Measurements from ENCODE around the gene SORBS2.
A peak's percentile ranks its signal among the peaks of the same experiment; 100 is the strongest.

Gene SORBS2

DNA sequence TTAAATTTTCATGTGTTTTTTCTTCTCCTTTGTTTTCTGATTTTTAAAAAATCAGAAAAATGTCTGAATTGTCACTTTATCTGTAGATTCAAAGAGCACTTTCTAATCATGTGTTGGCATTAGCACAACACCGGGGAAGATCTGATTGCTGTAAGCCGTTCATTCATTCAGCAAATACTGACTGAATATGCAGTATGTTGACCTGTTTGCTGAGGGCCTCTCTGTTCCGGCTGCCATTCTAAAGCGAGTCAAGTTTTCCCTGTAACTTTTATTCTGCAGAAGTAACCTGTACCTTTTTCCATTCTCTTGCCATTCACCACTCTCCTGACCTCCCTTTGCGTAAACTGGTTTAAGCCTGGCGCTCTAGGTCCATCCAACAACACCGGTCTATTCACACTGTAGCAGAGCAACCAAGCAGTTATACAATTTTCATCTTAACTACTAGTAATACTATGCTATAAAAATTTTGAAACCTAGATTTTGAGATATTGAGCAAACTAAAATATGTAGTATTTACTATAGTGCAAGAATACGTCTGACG, 6.7 kb downstream of the SORBS2 start:
- DNase-seq (ENCODE audit: low read depth): no peak

DNA sequence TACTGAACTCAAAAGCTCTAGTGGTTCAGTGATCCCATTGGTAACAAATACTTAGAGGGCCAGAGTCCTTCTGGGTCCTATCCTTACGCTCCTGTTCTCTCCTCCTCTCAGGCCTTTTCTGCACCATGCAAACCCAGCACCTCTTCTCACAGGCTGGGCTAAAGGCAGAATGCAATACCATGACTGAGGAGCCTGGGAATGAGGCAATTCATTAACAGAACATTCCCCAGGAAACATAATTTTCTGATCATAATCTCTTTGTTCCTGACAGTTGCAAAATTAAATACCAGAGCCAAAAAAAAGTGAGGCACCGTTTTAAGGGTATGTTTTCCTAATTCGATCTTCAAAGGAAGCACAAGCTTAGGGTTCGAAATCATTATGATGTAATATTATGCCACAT, 9.0 kb downstream of the SORBS2 start:
- no peak for DNase-seq (ENCODE audit: low read depth)

DNA sequence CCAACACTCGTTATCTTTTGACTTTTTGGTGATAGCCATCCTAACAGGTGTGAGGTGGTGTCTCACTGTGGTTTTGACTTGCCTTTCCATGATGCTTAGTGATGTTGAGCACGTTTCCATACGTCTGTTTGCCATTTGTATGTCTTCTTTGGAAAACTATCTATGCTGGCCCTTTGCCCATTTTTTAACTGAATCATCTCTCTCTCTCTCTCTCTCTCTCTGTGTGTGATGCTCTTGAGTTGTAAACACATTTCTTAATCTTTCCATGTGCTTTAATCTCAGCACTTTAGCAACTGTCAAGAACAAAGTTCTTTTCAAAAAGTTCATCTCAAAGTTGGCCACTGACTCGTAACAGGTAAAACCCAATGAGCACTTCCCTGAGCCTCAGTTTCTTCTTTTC, 10.5 kb downstream of the SORBS2 start:
- no peak for DNase-seq (ENCODE audit: low read depth)

DNA sequence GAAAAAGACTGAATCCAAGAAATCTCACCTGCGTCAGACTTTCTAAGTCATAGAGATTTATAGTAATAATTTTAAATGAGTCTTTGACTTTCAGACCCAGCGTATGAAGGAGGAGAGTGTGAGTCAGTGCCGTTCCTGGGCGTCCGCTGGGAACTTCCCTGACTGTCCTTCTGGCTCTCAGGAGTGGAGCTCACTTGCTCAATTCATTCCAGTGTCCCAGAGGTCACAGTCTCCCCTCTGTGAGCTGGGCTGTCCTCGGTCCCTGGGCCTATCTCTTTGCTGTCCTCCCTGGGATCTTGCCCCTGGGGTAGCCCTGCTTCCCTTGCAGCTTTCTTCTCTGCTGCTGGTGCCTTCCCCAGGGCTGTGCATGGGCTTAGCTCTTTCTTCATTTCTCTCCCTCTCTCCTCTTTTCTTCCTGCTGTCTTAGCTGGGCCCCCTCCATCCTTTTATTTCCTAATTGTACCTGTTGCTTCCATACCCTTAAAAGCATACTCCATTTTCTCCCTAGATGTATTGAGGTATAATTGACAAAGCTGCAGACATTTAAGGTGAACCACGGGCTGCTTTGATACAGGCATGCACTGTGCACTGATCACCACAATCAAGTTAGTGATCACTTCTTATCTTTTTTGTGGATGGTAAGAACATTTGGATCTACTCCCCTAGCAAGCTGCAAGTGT, 11.6 kb downstream of the SORBS2 start:
- DNase-seq (ENCODE audit: low read depth): no peak

DNA sequence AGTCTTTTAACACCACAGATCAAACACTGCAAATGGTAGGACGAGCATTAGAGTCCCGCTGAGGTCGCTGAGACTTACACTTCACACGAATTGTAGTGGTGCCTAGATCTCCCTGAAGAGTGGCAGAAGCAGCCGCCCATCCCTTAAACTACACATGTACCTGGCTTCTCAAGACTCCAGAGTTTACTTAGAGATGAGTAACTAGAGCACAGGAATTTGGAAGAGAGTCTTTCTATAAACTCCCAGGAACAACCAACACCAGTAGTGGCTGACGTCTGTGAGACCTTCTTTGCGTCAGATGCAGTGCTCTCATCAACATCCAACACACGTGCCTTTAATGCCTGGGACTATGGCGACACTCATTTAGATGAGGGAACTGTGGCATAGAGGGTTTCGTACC, 12.6 kb downstream of the SORBS2 start:
- no peak for DNase-seq (ENCODE audit: low read depth)

DNA sequence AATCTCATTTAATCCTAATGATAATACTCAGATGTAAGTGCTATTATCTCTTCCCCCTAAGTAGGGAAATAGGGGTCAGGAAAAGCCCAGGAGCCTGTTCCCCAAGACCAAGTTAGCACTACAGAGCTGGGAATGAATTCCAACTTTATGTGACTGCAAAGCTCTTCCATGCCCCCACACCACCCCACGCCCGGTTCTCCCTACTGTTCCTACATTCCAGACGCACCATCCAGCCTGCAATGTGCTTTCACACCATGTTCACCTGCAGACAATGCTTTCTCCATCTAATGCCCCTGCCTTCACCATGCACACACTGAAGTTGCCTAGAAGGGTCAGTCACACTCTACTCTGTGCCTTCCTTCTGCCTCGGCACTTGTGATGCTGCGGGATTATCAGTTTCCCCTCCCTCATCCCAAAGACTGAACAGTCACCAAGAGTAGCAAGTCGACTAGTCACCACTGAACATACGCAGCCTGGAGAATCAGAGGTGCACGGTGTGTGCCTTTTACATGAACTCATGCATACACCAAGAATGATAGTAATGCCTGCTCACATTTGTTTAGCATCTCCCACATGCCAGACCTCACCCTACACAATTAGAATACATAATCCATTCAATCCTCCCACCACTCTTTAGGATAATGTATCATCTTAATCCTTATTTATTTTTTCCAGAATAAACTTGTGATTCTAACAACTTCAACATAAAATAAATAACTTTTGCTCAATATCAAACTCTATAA, 14.2 kb downstream of the SORBS2 start:
- no peak for DNase-seq (ENCODE audit: low read depth)

DNA sequence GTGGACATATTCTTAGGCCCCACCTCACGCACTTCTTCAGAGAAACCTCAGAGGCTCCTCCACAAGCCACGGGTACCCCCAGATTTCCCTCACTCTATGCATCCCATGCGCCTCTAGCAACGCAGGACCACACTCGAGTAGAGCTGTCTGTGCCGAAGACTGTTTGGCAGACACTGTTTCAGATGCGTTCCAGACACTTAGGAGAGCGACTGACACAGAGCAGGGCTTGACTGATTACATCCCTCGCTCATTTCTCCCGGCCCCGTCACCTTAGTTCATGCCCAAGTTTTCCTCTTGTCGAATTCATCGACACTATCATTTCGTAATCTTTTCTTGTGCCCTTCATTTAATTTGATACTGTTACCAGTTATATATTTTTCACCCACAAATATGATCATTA, 15.0 kb downstream of the SORBS2 start:
- no peak for DNase-seq (ENCODE audit: low read depth)

DNA sequence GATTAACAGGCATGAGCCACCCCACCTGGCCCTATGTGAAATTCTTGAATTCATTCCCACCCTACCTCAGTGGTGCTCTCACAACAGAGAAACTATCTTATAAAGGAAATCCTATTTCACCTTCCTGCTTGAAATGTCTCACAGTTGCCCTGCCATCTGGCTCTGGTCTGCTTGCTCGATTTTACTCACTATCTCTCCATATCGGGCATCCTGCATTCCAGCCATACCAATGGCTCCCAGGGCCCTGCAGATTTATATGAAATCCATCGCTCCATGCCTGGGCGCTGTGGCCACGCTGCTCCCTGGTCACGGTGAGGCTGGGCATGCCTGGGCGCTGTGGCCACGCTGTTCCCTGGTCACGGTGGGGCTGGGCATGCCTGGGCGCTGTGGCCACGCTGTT, 15.8 kb downstream of the SORBS2 start:
- no peak for DNase-seq (ENCODE audit: low read depth)

DNA sequence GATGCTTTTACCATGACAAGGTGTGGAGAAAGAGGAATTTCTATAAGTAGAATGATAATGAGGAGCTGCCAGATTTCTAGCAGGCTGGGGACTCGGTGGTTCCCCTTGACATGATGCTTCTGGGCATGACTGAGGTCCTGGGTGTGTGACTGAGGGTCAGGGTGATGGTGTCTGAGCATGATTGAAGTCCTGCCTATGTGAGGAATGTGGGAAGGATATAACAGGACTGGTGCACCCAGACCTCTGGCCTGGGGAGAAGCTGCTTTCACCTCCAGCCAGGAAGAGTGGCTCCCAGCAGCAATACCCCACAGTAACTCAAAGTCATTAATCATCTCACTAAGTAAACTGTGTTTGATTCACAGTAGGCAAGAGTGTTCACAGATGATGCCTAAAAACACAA, 17.4 kb downstream of the SORBS2 start:
- DNase-seq (ENCODE audit: low read depth): no peak

DNA sequence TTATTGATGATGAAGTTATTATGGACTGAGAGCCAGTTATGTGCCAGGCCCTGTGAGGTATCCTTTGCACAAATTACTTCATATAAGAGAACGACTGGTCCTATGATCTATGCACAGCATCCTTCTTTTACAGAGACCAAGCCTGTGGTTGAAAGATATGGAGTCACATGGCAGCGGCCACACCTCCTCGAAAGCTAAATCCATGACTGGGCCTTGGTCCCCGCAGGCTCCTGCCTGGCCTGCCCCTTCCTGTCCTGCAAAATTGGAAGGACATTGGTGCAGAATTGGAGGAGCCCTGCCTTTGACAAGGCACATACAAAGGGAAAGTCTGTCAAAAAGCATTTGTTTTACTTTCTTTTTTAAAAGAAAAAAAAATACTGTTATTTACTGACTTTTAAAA, 18.3 kb downstream of the SORBS2 start:
- no peak for DNase-seq (ENCODE audit: low read depth)

DNA sequence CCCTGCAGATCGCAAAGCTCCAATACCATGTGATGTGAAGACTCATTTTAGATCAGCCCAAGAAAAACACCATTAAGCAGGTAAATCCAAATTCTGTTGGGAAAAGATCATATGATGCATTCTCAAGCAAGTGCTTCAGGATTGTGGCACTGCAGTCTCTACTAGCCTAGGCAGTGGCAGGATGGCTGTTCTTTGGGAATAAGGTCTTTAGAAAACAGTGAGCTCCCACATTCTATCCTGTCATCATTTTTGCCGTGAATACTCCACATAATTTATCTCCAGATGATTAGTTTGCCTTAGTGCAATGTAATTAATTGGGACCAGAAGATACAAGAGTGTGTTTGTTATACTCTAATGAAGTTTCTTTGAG, 18.9 kb downstream of the SORBS2 start:
- DNase-seq (ENCODE audit: low read depth): no peak

DNA sequence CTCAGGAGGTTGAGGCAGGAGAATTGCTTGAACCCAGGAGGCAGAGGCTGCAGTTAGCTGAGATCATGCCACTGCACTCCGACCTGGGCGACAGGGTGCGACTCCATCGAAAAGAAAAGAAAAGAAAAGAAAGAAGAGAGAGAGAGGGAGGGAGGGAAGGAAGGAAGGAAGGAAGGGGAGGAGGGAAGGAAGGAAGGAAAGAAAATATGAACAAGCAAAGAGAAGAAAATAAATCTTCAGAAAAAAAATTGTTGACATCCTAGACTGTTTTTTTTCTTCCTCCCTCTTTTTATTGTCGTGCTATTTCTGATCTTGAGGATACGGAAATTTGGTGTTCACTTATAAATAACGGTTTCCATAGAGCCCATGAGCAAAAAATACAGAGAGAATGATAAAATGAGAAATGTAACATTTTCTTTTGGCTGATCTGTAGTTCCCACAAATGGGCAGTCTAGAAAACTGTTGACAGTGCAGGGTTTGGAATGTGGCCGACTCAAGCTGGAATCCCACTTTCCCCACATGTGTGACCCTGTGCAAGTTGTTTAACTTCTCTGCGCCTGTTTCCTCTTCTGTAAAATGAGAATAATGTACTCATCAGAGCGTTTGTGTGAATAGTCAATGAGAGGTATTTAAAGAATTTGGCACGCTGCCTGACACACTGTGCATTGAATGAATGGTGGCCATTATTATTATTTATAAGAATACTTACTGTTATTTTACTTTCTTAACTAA, 19.4 kb downstream of the SORBS2 start:
- peak; percentile 62 for DNase-seq (ENCODE audit: low read depth)

DNA sequence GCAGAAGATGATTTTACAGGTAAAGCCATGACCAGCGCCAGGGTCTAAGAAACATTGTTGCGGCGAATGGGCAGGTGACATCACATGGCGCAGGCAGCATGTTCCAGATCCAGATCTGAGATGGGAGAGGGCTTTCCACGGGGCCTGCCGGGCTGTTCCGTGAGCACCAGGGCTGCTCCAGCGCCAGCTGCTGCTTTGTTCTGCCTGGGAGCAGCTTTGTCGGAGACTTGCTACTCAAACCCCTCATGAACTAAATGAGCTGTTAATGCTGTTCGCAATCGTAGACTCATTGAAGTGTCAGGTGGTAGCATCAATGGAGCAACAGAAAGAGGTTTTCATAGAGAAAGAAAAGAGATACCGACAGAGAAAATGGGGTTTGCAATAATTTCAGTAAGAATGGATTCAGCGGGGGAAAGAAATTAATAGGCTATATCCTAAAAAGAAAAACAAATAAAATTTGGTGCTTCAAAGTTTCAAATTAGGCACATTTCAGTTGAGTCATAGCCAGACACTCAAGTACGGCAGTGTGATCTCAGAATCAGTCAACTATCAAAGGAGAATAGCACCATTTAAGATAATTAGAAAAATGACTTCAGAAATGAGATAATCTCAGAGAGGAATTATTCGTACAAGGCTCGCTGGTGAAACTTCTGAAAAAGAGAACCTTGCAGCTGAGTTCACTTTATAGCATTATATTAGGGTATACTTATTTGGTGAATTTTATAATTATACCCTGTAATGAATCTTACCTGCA, 23.9 kb downstream of the SORBS2 start:
- no peak for DNase-seq (ENCODE audit: low read depth)

DNA sequence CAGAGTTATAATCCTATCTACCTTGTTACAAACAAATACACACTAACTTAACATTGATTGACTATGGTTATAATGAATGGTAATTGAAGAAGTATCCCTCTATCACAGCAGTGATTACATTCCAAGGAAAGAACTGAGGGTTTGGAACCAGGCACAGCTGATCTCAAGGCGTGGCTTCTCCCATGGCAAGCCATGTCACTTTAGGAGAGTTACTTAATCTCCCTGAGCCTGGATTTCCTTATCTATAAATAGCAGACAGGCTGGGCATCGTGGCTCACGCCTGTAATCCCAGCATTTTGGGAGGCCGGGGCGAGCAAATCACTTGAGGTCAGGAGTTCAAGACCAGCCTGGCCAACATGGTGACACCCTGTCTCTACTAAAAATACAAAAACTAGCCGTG, 25.6 kb downstream of the SORBS2 start:
- DNase-seq (ENCODE audit: low read depth): no peak

DNA sequence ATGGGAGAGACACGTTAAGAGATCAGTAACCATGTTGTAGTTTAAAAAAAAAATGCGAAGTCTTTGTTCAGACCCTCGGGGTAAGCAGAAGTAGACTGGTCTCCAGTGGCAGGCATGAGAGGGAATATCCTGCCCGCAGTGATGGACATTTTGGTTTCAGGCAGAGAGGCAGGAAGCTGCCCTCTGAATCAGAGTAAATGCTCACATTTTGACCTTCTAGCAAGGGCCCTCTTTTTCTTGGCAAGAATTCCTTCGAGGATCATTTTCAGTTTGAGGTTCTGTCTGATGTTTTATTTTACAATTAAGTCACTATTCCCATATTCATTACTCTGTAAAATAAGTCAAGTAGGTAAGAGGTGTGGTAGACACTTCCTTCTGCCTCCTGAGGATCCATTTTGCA, 28.4 kb downstream of the SORBS2 start:
- no peak for DNase-seq (ENCODE audit: low read depth)

DNA sequence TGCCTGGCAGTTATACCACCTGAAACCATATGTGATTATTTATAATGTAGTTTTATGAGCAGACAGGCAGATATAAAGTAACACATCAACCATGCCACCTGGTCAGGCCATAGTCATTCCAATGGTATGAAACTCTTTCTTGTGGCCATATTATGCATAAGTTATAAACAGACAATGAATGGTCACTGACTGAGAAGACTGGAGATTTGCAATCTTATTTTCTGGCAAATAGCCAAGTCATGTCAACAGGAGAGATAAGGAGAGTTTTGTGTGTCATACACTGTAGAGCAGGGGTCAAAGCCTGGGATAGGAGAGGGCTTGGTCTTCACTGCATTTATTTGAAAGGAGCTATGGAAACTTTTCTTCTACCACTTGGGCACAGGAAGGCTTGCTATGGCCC, 29.5 kb downstream of the SORBS2 start:
- no peak for DNase-seq (ENCODE audit: low read depth)

DNA sequence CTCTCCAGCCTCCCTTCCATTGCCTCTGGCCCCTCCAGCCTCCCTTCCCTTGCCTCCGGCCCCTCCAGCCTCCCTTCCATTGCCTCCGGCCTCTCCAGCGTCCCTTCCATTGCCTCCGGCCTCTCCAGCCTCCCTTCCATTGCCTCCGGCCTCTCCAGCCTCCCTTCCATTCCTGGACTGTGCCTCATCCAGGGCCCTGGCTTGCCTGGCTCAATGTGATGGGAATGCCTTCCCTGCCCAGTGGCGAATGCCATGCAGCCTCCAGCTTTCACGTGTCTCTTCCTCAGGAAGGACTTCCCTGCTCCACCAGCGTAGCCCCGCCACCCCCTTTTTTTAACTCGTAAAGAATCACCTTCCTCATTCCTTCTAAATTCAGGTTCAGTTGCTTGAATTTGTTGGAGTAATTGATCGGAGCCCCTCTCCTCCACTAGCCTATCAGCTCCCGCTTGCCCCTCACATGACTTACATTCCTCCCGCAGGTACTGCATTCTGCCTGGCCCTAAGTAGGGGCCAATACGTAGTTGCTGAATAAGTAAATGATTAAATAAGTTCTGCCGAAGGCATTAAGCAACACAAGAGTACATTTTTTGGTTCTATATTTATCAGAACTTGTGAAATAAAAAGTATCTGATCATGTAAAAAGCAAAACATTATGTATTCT, 30.3 kb downstream of the SORBS2 start:
- no peak for DNase-seq (ENCODE audit: low read depth)

DNA sequence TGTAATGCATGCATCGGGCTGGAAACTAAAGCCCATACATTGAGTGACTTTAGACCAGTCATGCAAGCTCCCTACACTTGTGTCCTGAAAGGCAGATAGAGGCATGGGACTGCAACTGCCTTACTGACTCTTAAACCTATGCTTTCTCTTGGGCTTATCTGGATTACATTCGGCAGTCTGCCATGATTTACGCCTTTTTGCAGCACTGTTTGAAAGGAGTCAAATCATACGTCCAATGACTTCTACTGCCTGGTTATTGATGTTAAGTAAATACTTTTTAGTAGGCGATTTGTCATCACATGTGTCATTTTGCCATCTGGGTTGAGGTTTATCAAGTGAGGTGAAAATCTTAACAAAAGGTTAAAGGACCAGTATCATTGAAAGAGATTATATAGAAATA, 31.5 kb downstream of the SORBS2 start:
- no peak for DNase-seq (ENCODE audit: low read depth)

DNA sequence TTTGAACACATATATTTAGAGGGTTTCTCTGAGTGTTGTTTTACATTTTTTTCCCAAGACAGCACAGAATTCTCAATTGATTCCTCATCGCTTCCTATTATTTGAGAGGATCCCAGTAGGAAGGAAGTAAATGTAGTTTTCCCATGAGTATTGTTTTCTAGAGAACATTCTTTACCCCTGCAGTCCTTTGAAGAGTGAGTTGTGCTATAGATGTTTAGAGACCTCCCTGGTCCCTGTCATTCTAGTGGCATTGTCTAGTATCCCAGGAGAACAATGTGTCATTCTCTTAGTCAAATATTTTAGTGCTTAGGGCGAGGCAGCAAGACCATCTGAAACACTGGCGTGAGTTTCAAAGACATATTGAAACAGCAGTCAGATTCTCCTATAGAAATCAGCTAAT, 32.5 kb downstream of the SORBS2 start:
- no peak for DNase-seq (ENCODE audit: low read depth)

DNA sequence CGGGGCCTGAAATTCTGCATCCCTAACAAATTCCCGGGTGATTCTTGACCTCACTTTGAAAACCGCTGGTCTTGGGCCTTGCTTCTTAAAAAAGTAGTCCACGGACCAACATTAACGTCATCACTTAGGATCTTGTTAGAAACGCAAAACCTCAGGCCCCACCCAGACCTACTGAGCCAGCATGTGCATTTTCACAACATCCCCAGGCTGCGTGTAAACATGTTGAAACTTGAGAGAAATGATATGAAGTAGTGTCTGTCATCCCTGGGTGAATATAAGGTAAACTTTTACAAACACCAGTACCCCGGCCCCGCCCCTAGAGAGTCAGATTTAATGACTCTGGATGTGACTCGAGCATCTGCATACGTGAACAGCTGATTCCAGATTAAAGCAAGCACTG, 33.7 kb downstream of the SORBS2 start:
- no peak for DNase-seq (ENCODE audit: low read depth)

DNA sequence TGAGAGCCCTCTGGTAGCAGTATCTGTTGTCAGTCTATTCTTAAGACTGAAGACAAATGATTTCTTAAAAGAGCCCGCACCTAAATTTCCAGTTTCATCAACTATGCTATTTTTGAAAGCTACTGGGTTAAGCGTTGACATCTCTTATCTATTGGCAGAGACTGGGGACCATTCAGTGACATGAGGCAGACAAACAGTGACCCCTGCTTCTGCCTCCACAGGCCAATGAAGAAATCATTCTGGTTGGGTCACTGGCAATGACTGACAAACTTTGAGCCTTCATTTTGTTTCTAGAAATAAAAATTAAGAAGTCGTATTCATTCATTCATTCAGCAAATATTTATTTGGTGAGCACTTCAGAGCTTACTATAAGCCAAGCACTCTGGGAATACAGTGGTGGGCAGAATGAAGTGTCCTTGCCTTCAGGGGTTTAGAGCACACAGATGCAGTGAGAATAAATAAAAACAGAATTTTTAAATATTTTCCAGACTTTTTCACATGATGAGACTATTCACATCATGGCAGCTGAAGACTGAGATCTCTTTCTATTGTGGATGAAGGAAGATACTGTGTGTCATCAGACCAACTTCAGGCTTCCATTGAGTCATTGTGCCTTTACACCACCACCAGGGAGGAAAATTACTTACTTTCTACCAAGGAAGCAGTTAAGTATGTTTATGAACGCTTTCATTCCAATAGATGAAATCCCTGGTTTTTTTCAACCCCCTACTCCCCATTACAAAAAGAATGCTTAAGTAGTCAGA, 36.0 kb downstream of the SORBS2 start:
- no peak for DNase-seq (ENCODE audit: low read depth)
